HPDE6-E6E7 (cell line): ENCODE data around the gene CNKSR2.

Experiments
- DNase-seq: peaks from one replicate; pipeline ENCODE4 v3.0.0; 2011; ENCODE audit warnings: missing footprints; ENCODE audit errors: extremely low spot score

Gene CNKSR2

GRCh38 chrX:21674430-21675186, 300.4 kb downstream of the CNKSR2 start:
- DNase-seq: no peak

GRCh38 chrX:21675931-21676330, 301.7 kb downstream of the CNKSR2 start:
- DNase-seq: no peak

- DNase-seq: no peak
Observed at GRCh38 chrX:21678048-21678612, 303.9 kb downstream of the CNKSR2 start.

- DNase-seq: no peak
Observed at GRCh38 chrX:21683941-21684340, 309.7 kb downstream of the CNKSR2 start.

- no peak for DNase-seq
Observed at GRCh38 chrX:21691512-21692018, 317.3 kb downstream of the CNKSR2 start.

- no peak for DNase-seq
Observed at GRCh38 chrX:21698272-21698671, 324.1 kb downstream of the CNKSR2 start.

GRCh38 chrX:21699136-21699535, 324.9 kb downstream of the CNKSR2 start:
- no peak for DNase-seq

- no peak for DNase-seq
Observed at GRCh38 chrX:21700275-21700674, 326.1 kb downstream of the CNKSR2 start.

- DNase-seq: no peak
Observed at GRCh38 chrX:21700967-21701366, 326.7 kb downstream of the CNKSR2 start.

- DNase-seq: no peak
Observed at GRCh38 chrX:21702725-21703124, 328.5 kb downstream of the CNKSR2 start.
